ENCODE data around the gene EFCAB5.

EFCAB5 gene

DNA sequence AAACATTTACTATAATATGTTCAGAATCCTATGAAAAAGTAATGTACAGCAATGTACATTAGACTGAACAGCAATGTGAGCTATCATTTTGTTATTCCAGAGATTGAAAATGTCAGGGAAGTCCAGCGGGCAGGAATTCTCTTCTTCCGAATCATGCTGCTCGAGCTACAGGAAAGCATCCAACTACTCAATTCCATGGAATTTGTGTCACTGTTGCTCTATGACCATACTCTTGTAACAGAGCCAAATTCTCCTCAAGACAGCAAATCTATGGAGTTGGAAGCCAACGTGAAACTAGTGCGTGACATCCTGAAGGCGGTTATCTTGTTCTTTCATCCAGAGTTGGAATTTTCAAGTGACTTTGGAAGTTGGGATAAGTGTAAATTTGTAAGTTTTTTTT, 150.3 kb downstream of the EFCAB5 start:
- no peak overlapping the region for H3K4me3 ChIP-seq (ENCODE audit: low read depth, low read length)
- TF ChIP-seq, protein P1, sequence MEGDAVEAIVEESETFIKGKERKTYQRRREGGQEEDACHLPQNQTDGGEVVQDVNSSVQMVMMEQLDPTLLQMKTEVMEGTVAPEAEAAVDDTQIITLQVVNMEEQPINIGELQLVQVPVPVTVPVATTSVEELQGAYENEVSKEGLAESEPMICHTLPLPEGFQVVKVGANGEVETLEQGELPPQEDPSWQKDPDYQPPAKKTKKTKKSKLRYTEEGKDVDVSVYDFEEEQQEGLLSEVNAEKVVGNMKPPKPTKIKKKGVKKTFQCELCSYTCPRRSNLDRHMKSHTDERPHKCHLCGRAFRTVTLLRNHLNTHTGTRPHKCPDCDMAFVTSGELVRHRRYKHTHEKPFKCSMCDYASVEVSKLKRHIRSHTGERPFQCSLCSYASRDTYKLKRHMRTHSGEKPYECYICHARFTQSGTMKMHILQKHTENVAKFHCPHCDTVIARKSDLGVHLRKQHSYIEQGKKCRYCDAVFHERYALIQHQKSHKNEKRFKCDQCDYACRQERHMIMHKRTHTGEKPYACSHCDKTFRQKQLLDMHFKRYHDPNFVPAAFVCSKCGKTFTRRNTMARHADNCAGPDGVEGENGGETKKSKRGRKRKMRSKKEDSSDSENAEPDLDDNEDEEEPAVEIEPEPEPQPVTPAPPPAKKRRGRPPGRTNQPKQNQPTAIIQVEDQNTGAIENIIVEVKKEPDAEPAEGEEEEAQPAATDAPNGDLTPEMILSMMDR (IDR thresholded peaks at IDR 0.05; ENCODE audit: low read depth, low read length): no peak
- peak; percentile 69 for DNase-seq (ENCODE audit: low read depth, low spot score)
- in situ Hi-C loops (cut with HindIII; ENCODE audit: low sequenced_read_pairs): no loop called here

DNA sequence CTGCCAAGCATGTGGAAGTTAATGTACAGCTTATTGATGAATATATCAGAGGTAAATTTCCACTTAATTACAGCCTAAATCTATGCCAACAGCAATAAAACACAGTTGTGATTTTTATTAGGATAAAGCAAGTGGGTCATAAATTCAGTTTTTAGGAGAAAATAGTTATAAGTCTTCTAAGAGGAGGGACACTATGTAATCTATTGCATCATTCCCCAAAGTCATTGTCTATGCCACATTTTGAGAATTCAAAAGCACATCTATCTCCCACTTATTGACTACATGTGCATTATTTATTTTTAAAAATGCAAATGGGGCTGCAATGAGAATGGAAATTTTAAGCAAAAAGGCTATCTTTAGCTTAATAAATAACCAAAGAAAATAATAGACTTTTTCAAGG, 151.5 kb downstream of the EFCAB5 start:
- TF ChIP-seq, protein P1 (IDR thresholded peaks at IDR 0.05; ENCODE audit: low read depth, low read length): no peak
- no peak overlapping the region for H3K4me3 ChIP-seq (ENCODE audit: low read depth, low read length)
- no peak for DNase-seq (ENCODE audit: low read depth, low spot score)
- in situ Hi-C loops (cut with HindIII; ENCODE audit: low sequenced_read_pairs): no loop called here

DNA sequence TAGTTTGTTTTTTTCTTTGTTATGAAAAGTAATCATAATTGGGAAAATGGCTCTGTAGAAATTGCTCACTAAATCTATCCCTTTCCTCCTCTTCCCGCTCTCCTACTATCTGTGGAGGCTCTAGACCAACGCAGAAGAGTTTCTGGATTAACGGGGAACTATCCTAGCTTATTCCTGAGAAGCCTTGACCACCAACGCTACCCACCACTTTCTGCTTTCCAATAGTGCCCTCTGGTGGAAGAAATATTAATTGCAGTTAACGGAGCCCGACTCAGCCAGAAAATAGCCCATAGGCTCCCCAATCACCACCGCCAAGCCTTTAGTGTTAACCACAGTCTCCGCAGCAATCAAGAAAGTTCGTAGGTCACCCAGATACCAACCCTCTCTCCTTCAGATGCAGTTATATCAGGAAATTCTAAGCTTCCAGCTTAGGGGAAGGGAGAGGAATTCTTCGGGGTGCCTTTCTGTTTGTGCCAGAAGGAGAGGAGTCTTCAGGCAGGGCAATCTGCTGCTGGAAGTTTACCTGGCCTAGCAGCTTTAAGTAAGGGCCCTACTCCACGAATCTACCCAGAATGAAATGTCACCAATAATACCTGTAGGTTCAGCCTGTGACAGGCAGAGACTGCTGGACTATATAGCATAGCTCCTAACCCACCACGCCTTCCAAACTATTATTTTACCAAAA, 152.2 kb downstream of the EFCAB5 start:
- TF ChIP-seq, protein P1 (IDR thresholded peaks at IDR 0.05; ENCODE audit: low read depth, low read length): peak; percentile 68
- DNase-seq (ENCODE audit: low read depth, low spot score): peak; percentile 59
- in situ Hi-C loops (cut with HindIII; ENCODE audit: low sequenced_read_pairs): no loop called here
- no peak overlapping the region for H3K4me3 ChIP-seq (ENCODE audit: low read depth, low read length)

DNA sequence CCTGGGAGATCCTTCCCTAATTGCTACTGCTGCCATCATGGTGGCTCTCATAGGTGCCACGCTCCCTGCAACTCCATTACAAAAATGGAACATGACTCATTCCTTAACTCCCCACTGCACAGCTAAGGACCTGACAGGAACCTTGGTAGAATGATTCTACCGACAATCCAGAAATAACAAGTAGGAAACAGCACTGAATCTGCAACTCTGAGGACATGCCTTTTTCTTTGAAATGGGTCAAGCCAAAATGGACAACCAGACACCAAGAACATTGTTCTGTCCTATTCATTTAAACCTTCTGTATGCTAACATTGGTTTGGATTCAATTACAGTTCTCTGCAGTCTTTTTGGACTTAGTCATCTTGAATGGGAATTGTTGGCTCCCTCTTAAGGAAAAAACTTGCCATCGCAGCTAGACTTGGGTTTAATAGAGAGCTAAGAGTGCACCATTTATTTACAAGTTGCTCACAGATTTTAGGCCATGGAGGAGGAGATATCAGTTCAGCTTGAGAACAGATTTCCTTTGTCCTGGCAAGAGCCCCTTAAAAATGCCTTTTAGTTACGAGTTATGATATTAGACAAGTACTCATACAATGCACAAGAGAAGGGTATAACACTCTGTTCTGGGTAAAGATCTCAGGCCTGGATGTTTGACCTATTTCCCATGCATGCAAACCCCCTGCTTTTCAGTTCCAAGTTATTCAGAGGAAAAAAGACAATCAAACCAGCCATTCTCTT, 154.2 kb downstream of the EFCAB5 start:
- no peak overlapping the region for H3K4me3 ChIP-seq (ENCODE audit: low read depth, low read length)
- TF ChIP-seq, protein P1 (IDR thresholded peaks at IDR 0.05; ENCODE audit: low read depth, low read length): peak; percentile 67
- in situ Hi-C loops (cut with HindIII; ENCODE audit: low sequenced_read_pairs): no loop called here
- peak; percentile 85 for DNase-seq (ENCODE audit: low read depth, low spot score)

DNA sequence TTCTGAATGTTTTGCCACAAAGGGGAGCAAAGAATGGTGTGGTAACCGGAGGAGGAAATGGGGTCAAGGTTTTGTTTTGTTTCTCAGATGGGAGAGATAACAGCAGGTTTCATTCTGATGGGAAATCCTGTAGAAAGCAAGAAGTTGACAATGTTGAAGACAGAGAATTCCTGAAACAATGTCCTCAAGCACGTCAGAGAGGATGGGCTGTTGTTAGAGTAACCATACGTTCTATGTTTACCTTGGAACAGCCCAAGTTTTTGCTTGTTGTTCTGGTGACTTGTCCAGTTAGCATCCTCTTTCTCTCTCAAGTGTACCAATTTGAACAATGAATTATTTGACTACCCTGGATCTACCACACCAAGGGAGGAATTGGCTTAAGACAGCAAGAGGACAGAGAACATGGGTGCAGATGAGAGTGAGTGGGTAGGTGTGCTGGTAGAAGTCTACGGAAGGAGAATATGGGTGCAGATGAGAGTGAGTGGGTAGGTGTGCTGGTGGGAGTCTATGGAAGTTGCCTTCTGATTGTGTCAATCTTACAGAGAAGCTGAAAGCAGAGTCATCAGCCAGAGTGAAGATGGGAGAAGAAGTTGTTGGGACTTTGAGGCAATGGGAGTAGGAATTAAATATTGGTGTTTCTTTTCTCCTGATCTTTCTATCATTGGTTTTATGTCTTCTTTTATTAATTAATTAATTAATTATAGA, 160.4 kb downstream of the EFCAB5 start:
- H3K4me3 ChIP-seq (ENCODE audit: low read depth, low read length): no peak overlapping the region
- in situ Hi-C loops (cut with HindIII; ENCODE audit: low sequenced_read_pairs): no loop called here
- DNase-seq (ENCODE audit: low read depth, low spot score): no peak

DNA sequence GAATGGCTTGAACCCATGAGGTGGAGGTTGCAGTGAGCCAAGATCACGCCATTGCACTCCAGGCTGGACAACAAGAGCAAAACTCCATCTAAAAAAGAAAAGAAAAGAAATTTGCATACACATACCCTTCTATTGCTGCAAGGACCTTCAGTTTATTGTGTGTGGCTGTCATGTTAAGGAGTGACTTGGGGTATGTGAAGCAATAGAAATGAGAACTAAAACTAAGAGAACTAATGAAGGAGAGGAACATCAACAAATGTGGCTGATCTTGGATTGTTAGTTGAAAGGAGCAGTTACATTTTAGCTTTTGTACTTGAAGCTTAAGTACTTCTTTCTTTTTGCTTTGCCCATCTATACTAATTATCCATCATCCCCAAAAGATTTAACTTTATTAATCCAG, 162.5 kb downstream of the EFCAB5 start:
- in situ Hi-C loops (cut with HindIII; ENCODE audit: low sequenced_read_pairs): no loop called here
- no peak overlapping the region for H3K4me3 ChIP-seq (ENCODE audit: low read depth, low read length)
- DNase-seq (ENCODE audit: low read depth, low spot score): no peak
- TF ChIP-seq, protein P1 (IDR thresholded peaks at IDR 0.05; ENCODE audit: low read depth, low read length): no peak

More for the DNA sequence above, 160.4 kb downstream of the EFCAB5 start:
- TF ChIP-seq, protein P1 (IDR thresholded peaks at IDR 0.05; ENCODE audit: low read depth, low read length): no peak
